Vagina (tissue), 2 donors: ENCODE results near the gene CHCHD6.

Source experiments
- POLR2A ChIP-seq, 2 donors: fragments of 450-650 bp; IDR thresholded peaks; one replicate each; pipeline ENCODE4 v1.6.1; 2017; ENCODE audit warnings: antibody characterized with exemption in 2 of 2, mild to moderate bottlenecking in 2 of 2, moderate library complexity in 2 of 2
- POLR2AphosphoS5 ChIP-seq, 2 donors: sonication (generic); formaldehyde crosslinking; IDR thresholded peaks; one replicate each; pipeline ENCODE4 v1.9.0; 2017; ENCODE audit warnings: antibody characterized with exemption in 2 of 2, mild to moderate bottlenecking in 2 of 2, low read depth in 1 of 2; ENCODE audit not compliant: insufficient read depth in 1 of 2
- TF ChIP-seq, protein P1 (sequence below), 3 experiments: fragments of 450-650 bp in 2 of 3; fragments of 200-600 bp in 1 of 3; sonication (generic) in 1 of 3; IDR thresholded peaks; one replicate each; pipeline ENCODE4 v1.5.1; 2017 to 2019; ENCODE audit warnings: antibody characterized with exemption in 3 of 3, mild to moderate bottlenecking in 2 of 3, moderate library complexity in 2 of 3

DNA sequence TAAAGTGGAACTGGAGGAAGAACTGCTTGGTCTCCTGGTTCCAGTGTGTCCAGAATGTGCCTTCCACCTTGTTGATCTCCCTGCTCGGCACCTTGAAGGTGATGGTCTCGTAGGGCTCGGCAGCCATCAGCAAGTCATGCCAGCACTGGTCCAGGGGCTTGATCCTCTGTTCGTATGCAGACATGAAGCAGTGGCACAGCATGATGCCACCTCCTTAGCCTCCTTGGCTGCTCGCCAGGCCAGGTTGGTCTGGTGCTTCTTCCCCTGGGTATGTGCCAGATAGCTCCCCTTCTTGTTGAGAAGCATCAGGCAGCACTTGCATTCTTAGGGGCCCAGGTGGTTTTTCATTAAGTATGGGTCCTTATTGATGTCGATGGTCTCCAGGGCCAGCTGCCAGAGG, 31.3 kb upstream of the CHCHD6 start:
- TF ChIP-seq, protein P1, sequence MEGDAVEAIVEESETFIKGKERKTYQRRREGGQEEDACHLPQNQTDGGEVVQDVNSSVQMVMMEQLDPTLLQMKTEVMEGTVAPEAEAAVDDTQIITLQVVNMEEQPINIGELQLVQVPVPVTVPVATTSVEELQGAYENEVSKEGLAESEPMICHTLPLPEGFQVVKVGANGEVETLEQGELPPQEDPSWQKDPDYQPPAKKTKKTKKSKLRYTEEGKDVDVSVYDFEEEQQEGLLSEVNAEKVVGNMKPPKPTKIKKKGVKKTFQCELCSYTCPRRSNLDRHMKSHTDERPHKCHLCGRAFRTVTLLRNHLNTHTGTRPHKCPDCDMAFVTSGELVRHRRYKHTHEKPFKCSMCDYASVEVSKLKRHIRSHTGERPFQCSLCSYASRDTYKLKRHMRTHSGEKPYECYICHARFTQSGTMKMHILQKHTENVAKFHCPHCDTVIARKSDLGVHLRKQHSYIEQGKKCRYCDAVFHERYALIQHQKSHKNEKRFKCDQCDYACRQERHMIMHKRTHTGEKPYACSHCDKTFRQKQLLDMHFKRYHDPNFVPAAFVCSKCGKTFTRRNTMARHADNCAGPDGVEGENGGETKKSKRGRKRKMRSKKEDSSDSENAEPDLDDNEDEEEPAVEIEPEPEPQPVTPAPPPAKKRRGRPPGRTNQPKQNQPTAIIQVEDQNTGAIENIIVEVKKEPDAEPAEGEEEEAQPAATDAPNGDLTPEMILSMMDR (IDR thresholded peaks at IDR 0.05), result no peak
- no peak for TF ChIP-seq POLR2A (IDR thresholded peaks at IDR 0.05)
- no peak for TF ChIP-seq POLR2AphosphoS5 (IDR thresholded peaks at IDR 0.05; ENCODE audit: insufficient read depth in 1 of 2, low read depth in 1 of 2)
